Activated CD4-positive, alpha-beta T cell treated with anti-CD3 and anti-CD28 coated beads for 36 hours (primary cell): Measurements from ENCODE around the gene CEP78. TPM values are rescaled to one million over a fixed set of nuclear protein-coding genes. Genes with fewer than 3 reads are reported as not detected.
"Not testable (repeated sequence)": the region's sequence is repeated elsewhere in the genome, so short reads cannot be mapped to it uniquely, and the experiment has no call there.

Source experiments
- ATAC-seq: fragments of 200-7000 bp; cut with Tn5 transposase; one replicate; pipeline ENCODE4 v1.10.0; 2021; ENCODE audit warnings: mild to moderate bottlenecking, moderate library complexity
- CTCF ChIA-PET: fragments of 350-600 bp; sonication (Branson Sonifier 250); formaldehyde crosslinking; loops from one replicate; lab custom pipeline; 2021; ENCODE audit warnings: antibody characterized with exemption; lab: Charles Lee
- POLR2A ChIA-PET: fragments of 350-600 bp; sonication (Branson Sonifier 250); formaldehyde crosslinking; loops from one replicate; lab custom pipeline; 2021; ENCODE audit warnings: antibody characterized with exemption, inconsistent platforms; lab: Charles Lee
- DNase-seq: peaks from one replicate; pipeline ENCODE4 v3.0.0-alpha.2; 2020
- H3K27ac Mint-ChIP-seq: one replicate; pipeline ENCODE4 v1.8.0; 2021; ENCODE audit warnings: mixed read lengths
- H3K27me3 Mint-ChIP-seq: one replicate; pipeline ENCODE4 v1.8.0; 2021; ENCODE audit warnings: mixed read lengths
- H3K36me3 Mint-ChIP-seq: one replicate; pipeline ENCODE4 v1.8.0; 2021; ENCODE audit warnings: low read depth, mixed read lengths
- H3K4me1 Mint-ChIP-seq: one replicate; pipeline ENCODE4 v1.8.0; 2021; ENCODE audit warnings: mixed read lengths
- H3K4me3 Mint-ChIP-seq: one replicate; pipeline ENCODE4 v1.8.0; 2021; ENCODE audit warnings: mild to moderate bottlenecking, moderate library complexity, mixed read lengths
- H3K9me3 Mint-ChIP-seq: one replicate; pipeline ENCODE4 v1.8.0; 2021; ENCODE audit warnings: low read depth, mixed read lengths
- intact Hi-C, 2 experiments: fragments of 100-400 bp; cut with DNase I in 1 of 2; cut with micrococcal nuclease in 1 of 2; formaldehyde crosslinking; loops; one replicate each; pipeline versions ENCODE4 v1.14.2 to v1.15.1; 2022 to 2024; cut with DNase I, micrococcal nuclease
- total RNA-seq, 2 experiments: library from RNA; stranded (reverse); gene quantifications; one replicate each; pipeline ENCODE4 v1.2.3, GENCODE V29; 2021

Gene CEP78, protein sequence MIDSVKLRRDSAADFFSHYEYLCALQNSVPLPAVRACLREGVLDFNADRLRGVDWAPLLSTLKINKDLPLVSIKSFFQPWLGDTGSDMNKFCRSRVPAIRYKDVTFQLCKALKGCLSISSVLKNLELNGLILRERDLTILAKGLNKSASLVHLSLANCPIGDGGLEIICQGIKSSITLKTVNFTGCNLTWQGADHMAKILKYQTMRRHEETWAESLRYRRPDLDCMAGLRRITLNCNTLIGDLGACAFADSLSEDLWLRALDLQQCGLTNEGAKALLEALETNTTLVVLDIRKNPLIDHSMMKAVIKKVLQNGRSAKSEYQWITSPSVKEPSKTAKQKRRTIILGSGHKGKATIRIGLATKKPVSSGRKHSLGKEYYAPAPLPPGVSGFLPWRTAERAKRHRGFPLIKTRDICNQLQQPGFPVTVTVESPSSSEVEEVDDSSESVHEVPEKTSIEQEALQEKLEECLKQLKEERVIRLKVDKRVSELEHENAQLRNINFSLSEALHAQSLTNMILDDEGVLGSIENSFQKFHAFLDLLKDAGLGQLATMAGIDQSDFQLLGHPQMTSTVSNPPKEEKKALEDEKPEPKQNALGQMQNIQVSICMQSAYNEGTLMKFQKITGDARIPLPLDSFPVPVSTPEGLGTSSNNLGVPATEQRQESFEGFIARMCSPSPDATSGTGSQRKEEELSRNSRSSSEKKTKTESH
- total RNA-seq: 10 to 100 TPM; 35.0 to 39.2 TPM

DNA sequence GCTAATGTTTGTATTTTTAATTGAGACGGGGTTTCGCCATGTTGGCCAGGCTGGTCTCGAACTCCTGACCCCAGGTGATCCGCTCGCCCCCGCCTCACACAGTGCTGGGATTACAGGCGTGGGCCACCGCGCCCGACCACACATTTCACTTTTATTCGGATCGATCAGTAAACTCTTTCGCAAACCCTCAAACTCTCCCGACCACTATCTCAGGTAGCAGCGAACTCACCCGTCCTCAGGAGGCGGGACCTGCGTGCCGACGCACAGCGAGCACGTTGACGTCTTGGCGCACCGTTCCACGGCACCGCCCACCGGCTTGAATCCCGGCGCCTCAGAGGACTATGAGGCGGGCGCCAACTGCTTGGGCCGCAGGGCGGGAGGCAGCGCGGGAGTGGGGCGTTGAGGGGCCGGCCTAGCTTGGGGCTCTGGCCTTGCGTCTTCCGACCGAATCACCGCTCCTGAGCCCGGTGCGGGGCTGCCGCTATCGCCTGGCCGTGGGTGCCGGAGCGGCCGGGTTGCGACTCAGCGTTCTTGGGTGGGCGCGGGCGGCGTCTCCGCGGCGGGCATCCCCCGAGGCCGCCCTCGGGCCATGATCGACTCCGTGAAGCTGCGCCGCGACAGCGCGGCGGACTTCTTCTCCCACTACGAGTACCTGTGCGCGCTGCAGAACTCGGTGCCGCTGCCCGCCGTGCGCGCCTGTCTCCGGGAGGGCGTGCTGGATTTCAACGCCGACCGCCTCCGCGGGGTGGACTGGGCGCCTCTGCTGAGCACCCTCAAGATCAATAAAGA is at the start of gene CEP78:
Gene CEP78 (plus strand): TSS at position 314 of the 789 bp plus-strand sequence. CDS start 276 bp downstream, at position 590.
- intact Hi-C loops: loop anchor here (1.0 to 5.0 kb wide), 7 partner anchors 60 to 1336 kb away; partner anchors contain the start of genes TLE4 (in 1 of the 2) and VPS13A (in 1 of the 2)
- no peak within 1 kb of the TSS for H3K4me3 Mint-ChIP-seq
- peak within 1 kb of the TSS; percentile 93 for H3K27ac Mint-ChIP-seq
- H3K9me3 Mint-ChIP-seq: no peaks in the 10 kb centered on the region
- ATAC-seq (peak; percentile 98), DNase-seq (peak; percentile 94)
- H3K27me3 Mint-ChIP-seq: no peaks in the 10 kb centered on the region
- ChIA-PET CTCF (no interaction called here), POLR2A (interaction anchor here (0.5 to 0.7 kb wide), 3 partner anchors 57 to 76 kb away, joined by 3 to 5 read pairs (median 5); no protein-coding TSS in a partner anchor)
- H3K36me3 Mint-ChIP-seq: peaks cover 19% of the 10 kb centered on the region
- H3K4me1 Mint-ChIP-seq: peaks cover 31% of the 10 kb centered on the region

DNA sequence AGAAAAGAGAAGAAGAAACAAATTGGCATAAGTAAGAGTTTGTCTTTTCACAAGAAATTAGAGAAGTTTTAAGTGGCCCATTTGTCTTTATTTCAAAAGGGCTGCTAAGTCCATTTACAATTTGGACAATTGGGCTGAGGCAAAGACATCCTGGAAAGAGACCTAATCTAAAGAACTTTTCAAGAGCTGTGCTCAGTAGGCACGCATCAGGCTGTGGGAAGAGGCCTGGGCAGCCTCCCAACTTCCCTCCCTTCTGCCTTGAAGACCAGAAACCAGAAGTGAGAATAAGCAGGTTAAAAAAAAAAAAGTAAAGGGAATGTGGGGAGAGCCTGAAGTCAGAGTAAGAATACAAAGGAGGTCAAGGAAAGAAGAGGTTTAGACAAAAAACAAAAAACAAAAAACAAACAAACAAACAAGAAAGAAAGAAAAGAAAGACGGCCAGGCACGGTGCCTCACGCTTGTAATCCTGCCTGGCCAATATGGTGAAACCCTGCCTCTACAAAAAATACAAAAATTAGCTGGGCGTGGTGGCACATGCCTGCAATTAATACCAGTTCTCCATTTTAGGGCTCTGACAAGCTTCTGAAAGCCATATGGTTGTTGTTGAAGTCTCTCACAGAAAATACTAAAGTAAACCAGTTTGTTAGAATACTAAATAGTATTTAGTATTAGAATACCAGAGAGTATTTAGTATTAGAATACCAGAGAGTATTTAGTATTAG is 48.0 kb upstream of the CEP78 start:
- POLR2A ChIA-PET: no interaction called here
- ATAC-seq: no peak
- Mint-ChIP-seq H3K27me3 (no peaks in the 10 kb centered on the region), H3K36me3 (no peaks in the 10 kb centered on the region), H3K9me3 (no peaks in the 10 kb centered on the region), H3K4me3 (no peak overlapping the region), H3K4me1 (no peaks in the 10 kb centered on the region), H3K27ac (no peak overlapping the region)
- no peak for DNase-seq
- CTCF ChIA-PET: no interaction called here
- intact Hi-C loops: no loop called here

DNA sequence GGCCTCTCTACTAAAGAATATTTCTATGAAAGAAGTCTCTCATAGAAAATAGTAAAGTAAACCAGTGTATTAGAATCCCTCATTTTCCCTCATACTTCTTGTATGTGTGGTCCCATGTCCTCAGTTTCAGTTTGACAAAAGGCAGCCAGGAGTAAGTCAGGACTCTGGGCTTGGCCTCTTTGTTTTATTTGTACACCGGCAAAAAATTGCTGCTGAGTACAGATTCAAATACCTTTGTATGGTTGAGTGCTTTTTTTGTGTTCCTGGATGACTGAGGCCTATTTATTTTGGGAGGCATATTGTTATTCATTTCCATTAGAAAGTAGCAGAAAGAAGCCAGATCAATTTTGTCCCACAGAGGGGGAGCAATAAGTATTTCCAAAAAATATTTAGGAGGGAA is 47.3 kb upstream of the CEP78 start:
- DNase-seq (no peak), ATAC-seq (no peak)
- intact Hi-C loops: no loop called here
- H3K36me3 Mint-ChIP-seq: no peaks in the 10 kb centered on the region
- CTCF ChIA-PET: no interaction called here
- no peaks in the 10 kb centered on the region for H3K4me1 Mint-ChIP-seq
- POLR2A ChIA-PET: no interaction called here
- H3K27ac Mint-ChIP-seq: no peak overlapping the region
- no peaks in the 10 kb centered on the region for H3K9me3 Mint-ChIP-seq
- no peaks in the 10 kb centered on the region for H3K27me3 Mint-ChIP-seq
- no peak overlapping the region for H3K4me3 Mint-ChIP-seq

DNA sequence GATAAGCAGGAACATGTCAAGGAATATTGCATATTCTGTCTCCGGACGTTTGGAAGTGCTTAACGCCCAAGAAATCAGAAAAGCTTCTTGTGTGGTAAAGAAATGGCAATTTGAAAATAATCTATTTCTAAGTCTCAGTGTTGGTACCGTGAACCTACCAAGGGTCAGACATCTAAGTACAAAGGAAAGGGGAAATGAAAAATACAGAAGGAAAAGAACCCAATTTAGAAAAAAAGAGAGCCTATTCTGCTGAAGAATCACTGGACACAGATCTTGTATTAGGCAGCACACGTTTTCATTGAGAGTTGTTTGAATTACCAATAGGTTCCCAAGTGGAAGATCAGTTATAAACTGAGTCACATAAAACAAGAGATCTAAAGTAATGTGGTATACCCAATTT is 46.9 kb upstream of the CEP78 start:
- H3K4me1 Mint-ChIP-seq: no peaks in the 10 kb centered on the region
- no peaks in the 10 kb centered on the region for H3K27me3 Mint-ChIP-seq
- ChIA-PET POLR2A (no interaction called here), CTCF (no interaction called here)
- no peak for ATAC-seq
- H3K27ac Mint-ChIP-seq: no peak overlapping the region
- H3K36me3 Mint-ChIP-seq: no peaks in the 10 kb centered on the region
- H3K4me3 Mint-ChIP-seq: no peak overlapping the region
- no peak for DNase-seq
- intact Hi-C loops: no loop called here
- no peaks in the 10 kb centered on the region for H3K9me3 Mint-ChIP-seq

DNA sequence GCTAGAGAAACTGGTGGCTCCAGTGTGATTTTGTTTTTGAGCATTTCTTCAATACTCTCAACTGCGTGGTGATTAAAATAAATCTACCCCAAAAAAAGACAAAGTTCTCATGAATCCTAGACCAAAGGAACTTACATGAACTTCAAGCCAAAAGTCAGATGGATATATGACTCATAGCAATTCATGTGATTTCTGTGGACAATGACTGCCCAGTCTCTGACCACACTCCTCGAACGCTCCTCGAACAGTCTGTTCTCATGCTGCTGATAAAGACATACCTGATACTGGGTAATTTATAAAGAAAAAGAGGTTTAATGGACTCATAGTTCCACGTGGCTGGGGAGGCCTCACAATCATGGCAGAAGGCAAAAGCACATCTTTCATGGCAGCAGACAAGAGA is 46.4 kb upstream of the CEP78 start:
- CTCF ChIA-PET: no interaction called here

DNA sequence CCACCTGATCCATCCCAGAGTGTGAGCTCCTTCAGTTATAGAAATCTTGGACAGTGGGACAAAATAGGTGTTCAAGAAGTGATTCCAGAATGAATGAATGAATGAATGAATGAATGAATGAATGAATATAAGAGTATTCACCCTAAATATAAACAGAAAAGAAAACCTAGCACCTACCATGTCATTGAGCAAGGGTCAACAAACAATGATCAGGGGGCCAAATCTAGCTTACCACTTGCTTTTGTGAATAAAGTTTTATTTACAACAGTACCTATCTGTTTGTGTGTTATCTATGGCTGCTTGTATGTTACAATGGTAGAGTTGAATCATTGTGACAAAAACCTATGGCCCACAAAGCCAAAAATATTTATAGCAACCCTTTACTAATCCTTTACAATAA is 43.9 kb upstream of the CEP78 start:
- ChIA-PET POLR2A (no interaction called here), CTCF (interaction anchor here (0.6 to 0.8 kb wide), 2 partner anchors 23 to 66 kb away, joined by 3 read pairs; no protein-coding TSS in a partner anchor)
- no peak overlapping the region for H3K4me3 Mint-ChIP-seq
- no peak overlapping the region for H3K27ac Mint-ChIP-seq
- no peaks in the 10 kb centered on the region for H3K36me3 Mint-ChIP-seq
- ATAC-seq (no peak), DNase-seq (no peak)
- no peaks in the 10 kb centered on the region for H3K9me3 Mint-ChIP-seq
- H3K27me3 Mint-ChIP-seq: no peaks in the 10 kb centered on the region
- intact Hi-C loops: no loop called here
- H3K4me1 Mint-ChIP-seq: no peaks in the 10 kb centered on the region

More for the DNA sequence above, 46.4 kb upstream of the CEP78 start:
- Mint-ChIP-seq H3K36me3 (no peaks in the 10 kb centered on the region), H3K4me3 (no peak overlapping the region), H3K27ac (no peak overlapping the region), H3K4me1 (no peaks in the 10 kb centered on the region), H3K27me3 (no peaks in the 10 kb centered on the region), H3K9me3 (no peaks in the 10 kb centered on the region)
- ATAC-seq (no peak), DNase-seq (no peak)
- POLR2A ChIA-PET: no interaction called here
- intact Hi-C loops: no loop called here

DNA sequence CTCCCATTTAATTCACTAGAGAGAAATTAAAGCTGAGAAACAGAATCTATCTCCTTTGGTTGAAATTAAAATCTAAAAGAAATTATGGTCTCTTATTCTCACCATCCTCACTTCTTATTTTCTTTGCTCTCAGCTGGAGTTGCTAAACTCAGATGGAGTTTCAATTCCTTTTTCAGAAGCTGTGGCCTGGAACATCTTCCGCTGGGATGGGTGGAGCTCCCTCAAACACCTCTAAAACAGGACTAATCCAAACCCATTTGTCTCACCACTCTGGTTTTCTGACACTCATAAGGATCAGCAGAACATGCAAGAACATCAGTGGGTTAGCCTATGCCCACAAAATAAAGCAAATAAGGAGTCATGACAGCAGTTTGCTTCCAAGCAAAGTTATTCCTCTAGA is 39.6 kb upstream of the CEP78 start:
- no peak overlapping the region for H3K27ac Mint-ChIP-seq
- ATAC-seq: no peak
- CTCF ChIA-PET: interaction anchor here (0.7 kb wide), 1 partner anchor 20 kb away, joined by 3 read pairs; no protein-coding TSS in a partner anchor
- H3K36me3 Mint-ChIP-seq: peaks cover 12% of the 10 kb centered on the region
- peaks cover 11% of the 10 kb centered on the region for H3K9me3 Mint-ChIP-seq
- H3K27me3 Mint-ChIP-seq: no peaks in the 10 kb centered on the region
- POLR2A ChIA-PET: no interaction called here
- H3K4me1 Mint-ChIP-seq: peaks cover 11% of the 10 kb centered on the region
- intact Hi-C loops: no loop called here
- DNase-seq: no peak
- H3K4me3 Mint-ChIP-seq: no peak overlapping the region

DNA sequence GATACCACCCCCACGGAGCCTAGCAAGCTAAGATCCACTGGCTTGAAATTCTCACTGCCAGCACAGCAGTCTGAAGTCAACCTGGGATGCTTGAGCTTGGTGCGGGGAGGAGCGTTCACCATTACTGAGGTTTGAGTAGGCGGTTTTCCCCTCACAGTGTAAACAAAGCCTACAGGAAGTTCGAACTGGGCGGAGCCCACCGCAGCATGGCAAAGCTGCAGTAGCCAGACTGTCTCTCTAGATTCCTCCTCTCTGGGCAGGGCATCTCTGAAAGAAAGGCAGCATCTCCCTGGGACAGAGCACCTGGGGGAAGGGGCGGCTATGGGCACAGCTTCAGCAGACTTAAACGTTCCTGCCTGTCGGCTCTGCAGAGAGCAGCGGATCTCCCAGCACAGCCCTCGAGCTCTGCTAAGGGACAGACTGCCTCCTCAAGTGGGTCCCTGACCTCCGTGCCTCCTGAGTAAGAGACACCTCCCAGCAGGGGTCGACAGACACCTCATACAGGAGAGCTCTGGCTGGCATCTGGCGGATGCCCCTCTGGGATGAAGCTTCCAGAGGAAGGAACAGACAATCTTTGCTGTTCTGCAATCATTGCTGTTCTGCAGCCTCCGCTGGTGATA is 34.6 kb upstream of the CEP78 start:
- Mint-ChIP-seq H3K4me1 (peaks cover 23% of the 10 kb centered on the region), H3K4me3 (peak overlapping the region; percentile 39), H3K9me3 (peaks cover 39% of the 10 kb centered on the region), H3K36me3 (peaks cover 26% of the 10 kb centered on the region), H3K27ac (peak overlapping the region; percentile 11)
- intact Hi-C loops, H3K27me3 Mint-ChIP-seq: not testable (repeated sequence)
- ATAC-seq (peak; percentile 80), DNase-seq (peak; percentile 79)
- POLR2A ChIA-PET: interaction anchor here (0.6 kb wide), 1 partner anchor 20 kb away, joined by 3 read pairs; no protein-coding TSS in a partner anchor
- CTCF ChIA-PET: interaction anchor here (0.8 to 1.1 kb wide), 5 partner anchors 10 to 168 kb away, joined by 3 to 4 read pairs (median 3); no protein-coding TSS in a partner anchor

DNA sequence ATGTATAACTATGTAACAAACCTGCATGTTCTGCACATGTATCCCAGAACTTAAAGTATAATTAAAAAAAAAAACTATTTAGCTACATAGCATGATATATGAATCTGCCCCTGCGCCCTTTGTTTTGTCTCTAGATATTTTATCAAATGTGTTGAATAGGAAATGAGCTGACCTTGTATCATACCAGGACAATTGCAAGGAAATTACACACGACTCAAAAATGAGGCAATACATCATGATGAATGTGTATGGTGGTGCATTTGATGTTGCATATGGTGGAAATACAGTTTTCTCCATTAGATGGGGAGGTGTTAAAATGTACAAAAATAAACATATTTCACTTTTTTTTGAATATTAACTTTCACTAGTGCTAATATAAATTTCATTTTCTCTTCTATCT is 28.6 kb upstream of the CEP78 start:
- POLR2A ChIA-PET: no interaction called here
- CTCF ChIA-PET: interaction anchor here (0.9 kb wide), 1 partner anchor 12 kb away, joined by 3 read pairs; no protein-coding TSS in a partner anchor
- Mint-ChIP-seq H3K9me3 (peaks cover 28% of the 10 kb centered on the region), H3K36me3 (peaks cover 7% of the 10 kb centered on the region), H3K27me3 (no peaks in the 10 kb centered on the region), H3K4me3 (no peak overlapping the region), H3K4me1 (peaks cover 29% of the 10 kb centered on the region), H3K27ac (no peak overlapping the region)
- DNase-seq (no peak), ATAC-seq (no peak)
- intact Hi-C loops: no loop called here

DNA sequence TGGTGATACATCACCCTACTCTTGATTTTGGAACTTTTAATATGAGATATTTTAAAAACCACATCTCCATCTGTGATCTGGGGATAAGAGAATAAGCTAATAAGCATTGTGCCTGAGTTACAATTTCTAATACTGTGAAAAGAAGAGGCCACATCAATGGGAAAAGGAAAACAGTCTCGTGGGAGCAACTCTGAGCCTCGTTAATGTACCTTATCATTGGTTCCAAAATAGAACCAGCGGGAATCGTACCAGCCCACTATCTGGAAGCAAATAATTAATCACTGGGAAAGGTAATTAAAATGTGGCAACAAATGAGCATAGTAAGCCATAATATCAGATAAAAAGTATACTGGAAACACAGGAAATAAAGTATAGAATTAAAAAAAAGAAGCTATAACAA is 28.0 kb upstream of the CEP78 start:
- Mint-ChIP-seq H3K27ac (no peak overlapping the region), H3K36me3 (peaks cover 5% of the 10 kb centered on the region), H3K4me3 (no peak overlapping the region), H3K4me1 (peaks cover 34% of the 10 kb centered on the region), H3K9me3 (peaks cover 26% of the 10 kb centered on the region), H3K27me3 (no peaks in the 10 kb centered on the region)
- DNase-seq (no peak), ATAC-seq (no peak)
- intact Hi-C loops: no loop called here
- POLR2A ChIA-PET: no interaction called here
- CTCF ChIA-PET: no interaction called here
